ENCODE data around the gene SAC3D1. TPM values are rescaled to one million over a fixed set of nuclear protein-coding genes. Genes with fewer than 3 reads are reported as not detected.

SAC3D1 gene
- total and polyA plus RNA-seq, 2 of the 8 experiments (the other 6 are each of a cell fraction or from before 2014, with no cell fraction given) = 19.4 to 25.8 TPM

- H2BK15ac ChIP-seq (ENCODE audit: low read length) = peak overlapping the region; percentile 61; the same call in 1 of the 2 replicates
- H2AK5ac ChIP-seq (ENCODE audit: low read depth, low read length) = no peak overlapping the region
- H3K9me3 ChIP-seq (ENCODE audit: insufficient read depth in 2 of 2, low read depth in 1 of 2, low read length in 1 of 2) = no peaks in the 10 kb centered on the region
- 86% methylated on average over 8 of the region's 10 CpGs; no CpG with 5 or more reads in 1 of the 2 experiments for WGBS, 2 experiments (ENCODE audit: extremely low coverage in 1 of 2, insufficient coverage in 1 of 2, insufficient read length in 1 of 2, insufficient replicate concordance in 2 of 2, low coverage in 1 of 2, low lambda C conversion rate in 2 of 2, missing lambda C conversion rate in 1 of 2)
- peak overlapping the region; percentile 76 for H3K4ac ChIP-seq (replicated peaks; ENCODE audit: insufficient read length, low read depth, low read length)
- no peaks in the 10 kb centered on the region for H3K79me1 ChIP-seq (ENCODE audit: low read depth, low read length)
- H3K4me3 ChIP-seq (ENCODE audit: extremely low read depth in 1 of 4, insufficient read depth in 2 of 4, low read depth in 3 of 4, low read length in 4 of 4) = peak overlapping the region in 1 of 4 experiments; percentile 34; a peak in 1 of 8 replicates
- peak overlapping the region; percentile 63 for H4K91ac ChIP-seq (replicated peaks; ENCODE audit: insufficient read length, low read length)
- FAIRE-seq (no peak), DNase-seq (ENCODE audit: low read depth in 1 of 2, low spot score in 2 of 2) (no peak)
- H3K4me1 ChIP-seq (replicated peaks in 1 of 4; ENCODE audit: control insufficient read depth in 3 of 4, insufficient read depth in 4 of 4, low read length in 3 of 4) = peaks cover 5 to 23% (median 17%) of the 10 kb centered on the region in 4 experiments
- H2BK120ac ChIP-seq (replicated peaks; ENCODE audit: low read depth, low read length) = no peak overlapping the region
- no peak overlapping the region for H4K5ac ChIP-seq (ENCODE audit: insufficient read length, low read depth, low read length)
- H2BK5ac ChIP-seq (ENCODE audit: low read depth, low read length) = peak overlapping the region; percentile 69; the same call in 1 of the 2 replicates
- H2BK20ac ChIP-seq (ENCODE audit: low read length) = no peak overlapping the region
- H3K23ac ChIP-seq (ENCODE audit: insufficient read length) = no peak overlapping the region
- H4K8ac ChIP-seq (ENCODE audit: extremely low read depth, insufficient read depth, low read length) = 0 out of 2 replicates have a peak overlapping the region, but pooled peaks have one; percentile 81
- H2BK12ac ChIP-seq (ENCODE audit: low read depth, low read length) = peak overlapping the region; percentile 90; the same call in 1 of the 2 replicates
- peak overlapping the region; percentile 87 for H3K18ac ChIP-seq (ENCODE audit: extremely low read depth, low read length)
- H3K36me3 ChIP-seq (ENCODE audit: control insufficient read depth in 2 of 4, insufficient read depth in 4 of 4, low read length in 3 of 4) = no peaks in the 10 kb centered on the region
- CTCF ChIA-PET (ENCODE audit: partially characterized antibody) = interaction anchor here (2.0 to 3.1 kb wide), 2 partner anchors 10 kb away, joined by 6 to 21 read pairs; no protein-coding TSS in a partner anchor
- POLR2A ChIA-PET (ENCODE audit: partially characterized antibody) = interaction anchor here (1.0 to 21.6 kb wide), 3 partner anchors 9 to 25 kb away, joined by 4 to 230 read pairs (median 21); partner anchors contain the start of gene VPS51
- H3K27ac ChIP-seq (ENCODE audit: low read depth, low read length) = peak overlapping the region; percentile 71; the same call in 1 of the 2 replicates
- H2AFZ ChIP-seq (ENCODE audit: low read length) = no peak overlapping the region; the same call in 1 of the 2 replicates
- H3K79me2 ChIP-seq (ENCODE audit: control insufficient read depth in 1 of 2, insufficient read depth in 2 of 2, low read length in 2 of 2) = no peaks in the 10 kb centered on the region
- no peak overlapping the region for H3K14ac ChIP-seq (ENCODE audit: insufficient read length)
- H3K4me2 ChIP-seq (ENCODE audit: insufficient read depth in 1 of 2, low read depth in 2 of 2, low read length in 2 of 2) = peak overlapping the region; percentile 31 to 55; a peak in 3 of 4 replicates
- H3K23me2 ChIP-seq (ENCODE audit: low read depth, low read length) = no peaks in the 10 kb centered on the region
- TF ChIP-seq POU5F1 (IDR thresholded peaks at IDR 0.05; ENCODE audit: low read depth, low read length) (no peak), MAX (IDR thresholded peaks at IDR 0.05) (peak; percentile 8; the same call in 1 of the 2 replicates)
- H3K56ac ChIP-seq (replicated peaks; ENCODE audit: insufficient read length, low read depth, low read length) = no peak overlapping the region
- H4K20me1 ChIP-seq (replicated peaks in 1 of 2; ENCODE audit: control insufficient read depth in 1 of 2, insufficient read depth in 2 of 2, low read length in 2 of 2) = no peaks in the 10 kb centered on the region
- no peaks in the 10 kb centered on the region for H3K27me3 ChIP-seq (replicated peaks in 1 of 4; ENCODE audit: control insufficient read depth in 3 of 4, extremely low read depth in 1 of 4, insufficient read depth in 3 of 4, low read length in 3 of 4)
- 0 out of 7 replicates have a peak overlapping the region, but pooled peaks of 1 of the 4 experiments have one; percentile 1 for H3K9ac ChIP-seq (replicated peaks in 1 of 4; ENCODE audit: extremely low read depth in 1 of 4, low read depth in 3 of 4, low read length in 3 of 4)
Observed at GRCh38 chr11:65067446-65067845, 26.4 kb downstream of the SAC3D1 start.
